Nephron progenitor cell (in vitro differentiated cells): ENCODE results near the gene RETN.

ENCODE experiments used
- DNase-seq: peaks from one replicate; pipeline ENCODE4 v3.0.0; 2021
- H3K27ac Mint-ChIP-seq: 2 replicates; pipeline ENCODE4 v1.8.0; 2021; ENCODE audit warnings: mild to moderate bottlenecking, moderate library complexity, mixed read lengths
- H3K27me3 Mint-ChIP-seq: 2 replicates; pipeline ENCODE4 v1.8.0; 2021; ENCODE audit warnings: mild to moderate bottlenecking, low read depth, mixed read lengths; ENCODE audit not compliant: poor library complexity
- H3K36me3 Mint-ChIP-seq: 2 replicates; pipeline ENCODE4 v1.8.0; 2021; ENCODE audit warnings: low read depth, mixed read lengths
- H3K4me1 Mint-ChIP-seq: 2 replicates; pipeline ENCODE4 v1.8.0; 2021; ENCODE audit warnings: mixed read lengths
- H3K4me3 Mint-ChIP-seq: 2 replicates; pipeline ENCODE4 v1.8.0; 2021; ENCODE audit warnings: mild to moderate bottlenecking, moderate library complexity, mixed read lengths
- H3K9me3 Mint-ChIP-seq: 2 replicates; pipeline ENCODE4 v1.8.0; 2021; ENCODE audit warnings: mild to moderate bottlenecking, moderate library complexity, mixed read lengths
- CTCF ChIP-seq: fragments of 200-600 bp; sonication (generic); IDR thresholded peaks from 2 replicates; pipeline ENCODE4 v1.5.0; 2021; ENCODE audit warnings: antibody characterized with exemption

The RETN gene

GRCh38 chr19:7636691-7637373 is 32.0 kb upstream of the RETN start, which contains the start of gene STXBP2:
Gene STXBP2, plus strand, starts transcription at chr19:7637110. Its CDS starts 40 bp downstream, at chr19:7637150.
- peaks cover 10% of the 10 kb centered on the region for H3K4me1 Mint-ChIP-seq
- DNase-seq = peak; percentile 83
- peaks cover 32% of the 10 kb centered on the region for H3K27me3 Mint-ChIP-seq
- H3K4me3 Mint-ChIP-seq = peak within 1 kb of the TSS; percentile 77
- no peak within 1 kb of the TSS for H3K27ac Mint-ChIP-seq
- no peaks in the 10 kb centered on the region for H3K9me3 Mint-ChIP-seq
- no peak for TF ChIP-seq CTCF
- H3K36me3 Mint-ChIP-seq = no peaks in the 10 kb centered on the region

- no peaks in the 10 kb centered on the region for H3K36me3 Mint-ChIP-seq
- DNase-seq = no peak
- H3K27me3 Mint-ChIP-seq = peaks cover 32% of the 10 kb centered on the region
- H3K4me3 Mint-ChIP-seq = peak overlapping the region; percentile 77
- no peaks in the 10 kb centered on the region for H3K9me3 Mint-ChIP-seq
- no peak overlapping the region for H3K27ac Mint-ChIP-seq
- H3K4me1 Mint-ChIP-seq = peaks cover 10% of the 10 kb centered on the region
- no peak for TF ChIP-seq CTCF
Measured at GRCh38 chr19:7637374-7638256, 31.2 kb upstream of the RETN start.

GRCh38 chr19:7638802-7639465 is 29.9 kb upstream of the RETN start:
- TF ChIP-seq CTCF = no peak
- Mint-ChIP-seq H3K36me3 (no peaks in the 10 kb centered on the region), H3K9me3 (no peaks in the 10 kb centered on the region), H3K4me1 (peaks cover 10% of the 10 kb centered on the region), H3K4me3 (peak overlapping the region; percentile 63), H3K27ac (peak overlapping the region; percentile 71), H3K27me3 (peaks cover 32% of the 10 kb centered on the region)
- no peak for DNase-seq

GRCh38 chr19:7639863-7640348 is 28.9 kb upstream of the RETN start:
- H3K4me3 Mint-ChIP-seq = peak overlapping the region; percentile 50
- no peak overlapping the region for H3K27ac Mint-ChIP-seq
- H3K36me3 Mint-ChIP-seq = no peaks in the 10 kb centered on the region
- peaks cover 10% of the 10 kb centered on the region for H3K4me1 Mint-ChIP-seq
- DNase-seq = no peak
- H3K27me3 Mint-ChIP-seq = peaks cover 32% of the 10 kb centered on the region
- H3K9me3 Mint-ChIP-seq = no peaks in the 10 kb centered on the region
- TF ChIP-seq CTCF = no peak

GRCh38 chr19:7640803-7641202 is 28.0 kb upstream of the RETN start:
- no peaks in the 10 kb centered on the region for H3K36me3 Mint-ChIP-seq
- no peak for TF ChIP-seq CTCF

More at GRCh38 chr19:7640803-7641202, 28.0 kb upstream of the RETN start:
- no peak for DNase-seq
- Mint-ChIP-seq H3K27me3 (peaks cover 23% of the 10 kb centered on the region), H3K4me3 (no peak overlapping the region), H3K9me3 (no peaks in the 10 kb centered on the region), H3K4me1 (peaks cover 4% of the 10 kb centered on the region), H3K27ac (no peak overlapping the region)
